ENCODE measurements around the gene CDH3.
"Not testable (repeated sequence)": the region's sequence is repeated elsewhere in the genome, so short reads cannot be mapped to it uniquely, and the experiment has no call there.

Gene CDH3

DNA sequence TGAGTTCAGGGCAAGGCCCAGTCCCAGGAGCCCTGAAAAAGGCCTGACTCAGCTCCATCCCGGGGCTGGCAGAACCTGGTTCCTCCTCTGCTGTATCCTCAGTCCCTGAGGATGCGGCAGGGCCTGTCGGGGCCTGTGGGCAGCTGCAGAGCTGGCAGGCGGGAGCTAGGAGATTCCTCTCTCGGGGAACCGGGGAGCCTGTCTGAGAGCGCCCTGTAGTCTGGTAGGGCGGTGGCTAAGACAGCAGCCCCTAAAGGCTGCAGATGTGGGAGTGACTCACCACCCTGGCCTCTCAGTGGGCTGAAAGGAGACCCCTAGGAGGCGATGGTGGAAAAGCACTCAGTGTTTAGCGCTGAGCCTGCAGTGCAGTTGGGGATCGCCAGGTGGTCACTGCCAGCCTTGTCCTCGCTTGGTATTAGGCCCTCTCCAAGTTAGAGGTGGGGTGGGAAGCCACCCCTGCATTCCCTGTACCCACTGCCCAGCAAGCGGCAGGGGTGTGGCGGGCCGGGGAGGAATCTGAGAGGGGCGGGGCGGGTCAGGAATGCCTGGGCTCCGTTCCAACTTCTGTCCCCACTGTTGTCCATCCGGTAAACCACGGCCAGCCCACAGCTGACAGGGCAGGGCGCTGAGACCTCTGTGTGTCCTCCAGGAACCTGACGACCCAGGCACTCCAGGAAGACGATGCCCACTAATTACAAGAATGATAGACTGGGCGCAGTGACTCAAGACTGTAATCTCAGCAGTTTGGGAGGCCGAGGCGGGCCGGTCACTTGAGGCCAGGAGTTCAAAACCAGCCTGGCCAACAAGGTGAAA lies 62.4 kb downstream of the CDH3 start:
- no peak for FAIRE-seq

DNA sequence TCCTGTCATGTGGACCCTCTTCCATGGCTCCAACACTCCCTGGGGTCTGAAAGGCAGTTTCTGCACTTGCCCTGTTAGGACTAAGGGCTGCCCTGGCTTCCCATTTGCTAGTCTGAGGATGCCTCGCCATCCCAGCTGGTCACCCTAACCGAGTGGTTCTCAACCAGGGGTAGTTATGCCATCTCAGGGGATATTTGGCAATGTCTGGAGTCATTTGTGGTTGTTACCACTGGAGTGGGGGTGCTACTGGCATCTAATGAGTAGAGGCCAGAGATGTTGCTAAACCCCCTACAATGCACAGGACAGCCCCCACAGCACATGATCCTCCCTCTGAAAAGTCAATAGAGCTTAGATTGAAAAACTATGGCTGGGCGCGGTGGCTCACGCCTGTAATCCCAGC lies 65.1 kb downstream of the CDH3 start:
- FAIRE-seq = no peak

DNA sequence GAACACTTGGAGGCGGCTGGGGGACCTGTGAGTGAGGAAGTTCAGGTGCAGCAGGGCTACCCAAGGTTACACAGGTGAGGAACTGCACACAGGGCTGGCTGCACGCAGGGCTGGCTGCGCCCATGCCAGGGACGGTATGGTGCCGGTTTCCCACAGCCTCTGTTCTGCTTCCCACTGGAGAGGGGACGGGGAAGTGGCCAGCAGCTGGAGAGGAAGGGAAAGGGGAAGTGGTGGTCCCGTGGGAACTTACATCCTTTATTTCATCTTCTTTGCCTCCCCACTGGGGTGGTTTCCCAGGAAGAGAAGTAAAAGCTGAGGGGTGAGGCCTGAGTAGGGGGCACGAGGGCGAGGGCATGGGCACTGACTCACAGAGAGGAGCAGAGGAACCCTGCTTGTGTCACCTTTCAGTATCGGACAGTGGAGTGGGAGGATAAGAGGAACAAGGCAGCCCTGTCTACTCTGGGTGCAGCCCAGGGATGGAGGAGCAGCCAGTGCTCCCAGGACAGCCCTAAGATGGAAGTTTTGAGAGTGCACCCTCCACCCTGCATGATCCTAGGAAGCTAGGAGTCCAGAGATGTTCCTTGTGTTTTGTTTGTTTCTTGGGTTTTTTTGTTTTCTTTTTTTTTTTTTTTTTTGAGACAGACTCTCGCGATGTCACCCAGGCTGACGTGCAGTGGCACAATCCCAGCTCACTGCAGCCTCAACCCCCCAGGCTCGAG lies 66.5 kb downstream of the CDH3 start:
- FAIRE-seq = no peak

DNA sequence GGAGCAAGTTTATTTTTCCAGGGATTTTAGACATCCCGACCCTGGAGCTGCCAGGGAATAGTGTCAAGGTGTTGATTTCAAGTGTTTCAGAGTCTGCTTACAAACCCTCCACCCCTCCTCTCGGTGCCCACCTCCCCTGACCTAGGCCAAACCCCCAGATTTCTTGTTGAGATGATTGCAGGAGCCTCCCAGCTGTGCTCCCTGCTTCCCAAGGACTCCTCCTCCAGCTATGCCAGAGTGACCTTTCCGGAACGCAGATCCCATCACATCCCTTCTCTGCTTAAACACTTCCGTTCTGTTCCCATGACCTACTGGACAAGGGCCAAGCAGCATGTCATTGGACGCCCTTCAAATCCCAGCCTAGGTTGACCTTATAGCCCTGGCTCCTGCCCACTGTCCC lies 68.3 kb downstream of the CDH3 start:
- no peak for FAIRE-seq

DNA sequence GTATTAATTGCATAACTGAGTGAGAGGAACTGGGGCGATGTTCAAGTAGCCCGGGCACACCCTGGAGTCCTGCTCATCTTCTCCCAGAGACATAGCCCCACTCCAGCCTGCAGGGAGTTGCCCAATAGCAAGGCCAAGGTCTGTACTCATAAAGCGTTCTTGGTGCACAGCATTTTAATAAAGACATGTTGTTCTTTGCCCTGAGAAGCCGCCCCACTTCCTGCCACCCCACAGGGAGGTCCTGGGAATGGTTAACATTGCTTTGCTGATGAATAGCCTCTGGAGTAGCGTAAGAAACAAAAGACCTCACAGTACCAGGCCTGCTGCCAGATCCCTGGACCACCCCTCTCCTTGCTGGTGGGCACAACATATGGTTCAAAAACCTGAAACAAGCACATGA lies 70.4 kb downstream of the CDH3 start:
- FAIRE-seq = no peak

DNA sequence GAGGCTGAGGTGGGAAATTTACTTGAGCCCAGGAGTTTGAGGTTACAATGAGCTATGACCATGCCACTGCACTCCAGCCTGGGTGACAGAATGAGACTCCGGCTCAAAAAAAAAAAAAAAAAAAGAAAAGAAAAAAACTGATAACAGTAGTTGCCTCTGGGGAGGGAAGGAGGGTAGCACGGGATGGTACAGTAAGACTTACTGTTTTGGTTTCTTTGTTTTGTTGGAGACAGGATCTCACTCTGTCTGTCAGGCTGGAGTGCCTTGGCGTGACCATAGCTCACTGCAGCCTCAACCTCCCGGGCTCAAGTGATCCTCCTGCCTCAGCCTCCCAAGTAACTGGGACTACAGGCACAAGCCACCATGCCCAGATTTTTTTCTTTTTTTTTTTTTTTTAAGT lies 71.4 kb downstream of the CDH3 start:
- not testable (repeated sequence) for FAIRE-seq

DNA sequence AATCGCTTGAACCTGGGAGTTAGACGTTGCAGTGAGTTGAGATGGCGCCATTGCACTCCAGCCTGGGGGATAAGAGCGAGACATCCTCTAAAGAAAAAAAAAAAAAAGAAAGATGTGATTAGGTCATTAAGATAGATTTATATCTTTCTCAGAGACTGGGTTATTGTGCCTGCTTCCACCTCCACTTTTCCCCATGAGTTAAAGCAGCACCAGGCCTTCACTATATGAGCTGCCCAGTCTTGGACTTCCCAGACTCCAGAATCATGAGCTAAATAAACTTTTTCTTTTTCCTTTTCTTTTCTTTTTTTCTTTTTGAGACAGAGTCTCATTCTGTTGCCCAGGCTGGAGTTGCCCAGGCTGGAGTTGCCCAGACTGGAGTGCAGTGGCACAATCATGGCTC lies 72.6 kb downstream of the CDH3 start:
- FAIRE-seq = no peak

DNA sequence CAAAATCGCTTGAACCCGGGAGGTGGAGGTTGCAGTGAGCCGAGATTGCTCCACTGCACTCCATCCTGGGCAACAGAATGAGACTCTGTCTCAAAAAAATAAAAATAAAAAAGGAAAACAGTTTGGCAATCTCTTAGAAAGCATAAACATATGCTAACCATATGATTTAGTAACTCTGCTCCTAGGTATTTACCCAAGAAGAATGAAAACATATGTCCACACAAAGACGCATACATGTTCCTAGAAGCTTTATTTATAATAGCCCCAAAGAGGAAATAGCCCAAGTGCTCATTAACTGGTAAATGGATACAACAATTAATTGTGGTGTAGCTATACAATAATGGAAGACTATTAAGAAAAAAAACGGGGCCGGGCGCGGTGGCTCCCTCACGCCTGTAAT lies 73.5 kb downstream of the CDH3 start:
- FAIRE-seq = no peak

DNA sequence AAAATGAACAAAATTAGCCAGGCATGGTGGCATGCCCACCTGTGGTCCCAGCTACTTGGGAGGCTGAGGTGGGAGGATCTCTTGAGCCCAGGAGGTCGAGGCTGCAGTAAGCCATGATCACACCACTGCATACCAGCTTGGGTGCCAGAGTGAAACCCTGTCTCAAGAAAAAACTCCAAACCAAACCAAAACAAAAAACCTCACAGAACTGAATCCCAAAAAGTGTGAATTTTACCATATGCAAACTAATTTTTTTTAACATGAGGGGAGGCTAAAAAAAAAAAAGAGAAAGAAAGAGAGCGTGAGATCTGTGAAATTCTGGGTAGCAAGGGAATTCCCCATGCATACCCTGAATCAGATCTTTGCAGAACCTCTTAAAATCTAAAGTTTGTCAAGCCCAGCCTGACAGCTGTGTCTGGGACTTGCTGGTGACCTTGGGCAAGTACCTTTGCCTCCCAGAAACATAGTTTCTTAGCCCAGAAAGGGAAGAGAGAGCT lies 74.9 kb downstream of the CDH3 start:
- no peak for FAIRE-seq

DNA sequence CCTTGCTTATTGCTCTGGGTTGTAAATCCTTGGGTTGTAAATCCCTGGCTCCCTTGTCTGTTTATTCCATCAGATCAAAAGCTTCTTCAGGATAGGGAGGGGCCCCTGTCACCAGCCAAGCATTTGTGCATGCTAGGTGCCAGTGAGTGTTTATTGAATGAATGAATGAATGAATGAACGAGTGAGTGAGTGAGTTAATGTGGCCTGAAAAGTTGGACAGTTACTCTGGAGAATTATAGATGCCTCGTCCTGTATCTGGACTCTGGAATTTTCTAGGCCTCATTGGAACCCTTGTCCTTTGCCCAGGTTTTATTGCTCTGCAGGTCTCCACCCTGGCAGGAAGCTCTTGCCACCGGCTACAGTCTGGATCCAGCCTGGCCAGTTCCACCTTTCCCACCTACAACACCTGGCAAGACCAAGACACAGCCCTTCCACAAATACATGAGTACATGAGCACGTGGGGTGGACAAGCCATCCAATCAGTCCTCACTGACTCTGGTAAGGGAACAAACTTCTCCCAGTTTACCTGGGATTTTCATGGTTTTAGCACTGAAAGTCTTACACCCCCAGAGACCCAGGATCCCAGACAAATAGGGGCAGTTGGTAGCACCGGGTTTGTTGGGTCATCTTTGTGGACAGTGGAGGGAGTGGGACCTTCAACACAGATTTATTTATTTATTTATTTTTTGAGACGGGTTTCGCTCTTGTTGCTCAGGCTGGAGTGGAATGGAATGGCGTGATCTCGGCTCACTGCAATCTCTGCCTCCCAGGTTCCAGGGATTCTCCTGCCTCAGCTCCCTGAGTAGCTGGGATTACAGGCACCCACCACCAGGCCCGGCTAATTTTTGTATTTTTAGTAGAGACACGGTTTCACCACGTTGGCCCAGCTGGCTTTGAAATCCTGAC lies 77.3 kb downstream of the CDH3 start:
- FAIRE-seq = no peak

DNA sequence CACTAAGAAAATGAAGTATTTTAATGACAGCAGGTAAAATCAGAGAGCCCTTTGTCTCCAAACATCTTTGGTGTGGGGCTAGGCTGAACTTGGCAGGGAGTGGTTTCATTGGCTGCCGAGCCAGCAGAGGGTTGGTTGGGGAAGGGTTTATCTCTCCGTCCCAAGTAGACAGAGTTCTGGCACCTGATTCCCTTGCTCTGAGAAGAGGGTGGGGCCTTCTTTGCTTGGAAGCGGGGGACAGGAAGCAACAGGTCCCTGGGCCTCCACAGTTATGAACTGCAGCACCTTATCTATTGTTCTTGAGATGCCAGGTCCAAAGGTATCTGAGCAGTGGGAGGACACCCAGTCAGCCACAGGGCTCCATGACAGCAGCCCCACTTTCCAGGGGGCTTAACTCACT lies 79.7 kb downstream of the CDH3 start:
- no peak for FAIRE-seq

DNA sequence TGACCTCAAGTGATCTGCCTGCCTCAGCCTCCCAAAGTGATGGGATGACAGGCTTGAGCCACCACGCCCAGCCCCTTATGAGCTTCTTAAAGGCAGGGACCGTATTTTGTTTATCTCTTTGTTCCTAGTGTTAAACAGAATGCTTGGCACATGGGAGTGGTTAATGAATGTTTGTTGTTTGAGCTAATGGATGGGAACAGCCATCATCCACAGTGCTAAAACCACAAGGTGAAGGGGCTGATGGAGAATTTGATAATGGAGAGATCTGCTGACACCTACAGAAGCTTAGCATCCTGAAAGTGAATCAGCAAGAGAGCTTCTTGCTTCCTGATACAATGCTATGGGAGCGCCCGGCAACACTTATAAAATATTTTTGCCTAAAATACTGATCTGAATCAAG lies 83.4 kb downstream of the CDH3 start:
- no peak for FAIRE-seq

DNA sequence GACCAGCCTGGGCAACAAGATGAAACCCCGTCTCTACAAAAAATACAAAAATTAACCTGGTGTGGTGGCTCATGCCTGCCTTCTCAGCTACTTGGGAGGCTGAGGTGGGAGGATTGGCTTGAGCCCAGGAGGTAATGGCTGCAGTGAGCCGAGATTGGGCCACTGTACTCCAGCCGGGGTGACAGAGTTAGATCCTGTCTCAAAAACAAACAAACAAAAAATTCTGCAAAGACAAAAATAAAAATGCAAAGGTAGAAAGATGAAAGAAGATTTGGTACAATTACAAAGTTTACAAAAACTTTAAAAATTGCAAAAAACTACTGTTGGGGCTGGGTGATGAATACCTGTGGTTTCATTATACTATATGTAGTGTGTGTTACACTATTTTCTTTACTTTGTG lies 86.5 kb downstream of the CDH3 start:
- no peak for FAIRE-seq

DNA sequence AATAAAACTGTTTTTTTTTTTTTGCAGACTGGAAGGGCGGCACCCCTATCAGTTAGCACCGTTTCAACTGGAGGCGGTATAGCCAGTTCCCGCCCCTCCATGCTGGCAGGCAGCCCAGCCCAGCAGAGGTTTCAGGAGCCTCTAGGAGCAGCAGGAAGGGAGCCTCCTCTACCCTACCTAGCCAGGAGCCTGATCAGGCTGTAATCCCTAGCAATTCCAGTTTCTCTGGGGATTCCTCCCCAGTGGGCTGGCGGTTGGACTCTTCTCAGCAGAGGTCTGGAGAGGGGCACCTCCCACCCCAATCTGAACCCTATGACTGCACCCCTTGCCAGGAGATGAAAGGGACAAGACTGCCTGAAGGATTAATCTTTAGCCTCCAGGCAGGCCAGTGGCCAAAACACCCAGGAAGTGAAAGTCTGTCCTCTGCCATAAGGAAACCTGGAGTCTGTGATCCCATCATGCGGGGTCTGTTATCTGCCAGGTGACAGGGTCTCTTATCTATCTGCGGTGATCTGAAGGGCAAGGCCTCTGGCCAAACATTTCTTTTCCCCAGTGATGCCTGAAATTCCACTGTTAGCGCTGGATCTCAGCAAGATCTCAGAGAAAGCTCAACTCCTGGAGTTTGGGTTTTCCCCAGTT lies 87.1 kb downstream of the CDH3 start:
- FAIRE-seq = no peak

DNA sequence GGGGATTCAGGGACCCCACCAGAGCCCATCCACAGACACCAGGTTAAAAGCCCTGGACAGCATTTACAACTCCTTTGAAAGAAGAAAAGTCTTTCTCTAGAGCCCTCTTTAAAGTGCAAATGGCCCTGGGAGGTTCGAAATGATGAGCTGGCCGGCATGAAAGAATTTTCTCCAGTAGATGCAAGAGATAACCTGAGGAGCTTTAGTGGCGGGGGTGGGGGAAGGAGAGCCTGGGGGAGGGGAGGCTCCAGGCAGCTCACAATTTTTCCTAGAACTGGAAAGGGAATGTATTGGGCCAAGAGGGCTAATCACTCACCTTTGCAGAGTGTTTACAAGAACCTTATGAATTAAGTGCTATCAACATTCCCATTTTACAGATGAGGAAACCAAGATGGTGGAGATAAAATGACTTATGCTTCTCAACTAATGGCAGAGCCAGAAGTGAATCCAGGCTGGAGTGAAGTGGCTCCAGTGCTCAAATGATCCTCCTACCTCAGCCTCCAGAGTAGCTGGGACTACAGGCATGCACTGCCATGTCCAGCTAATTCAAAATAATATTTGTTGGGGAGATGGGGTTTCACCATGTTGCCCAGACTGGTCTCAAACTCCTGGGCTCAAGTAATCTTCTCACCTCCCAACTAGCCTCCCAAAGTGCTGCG lies 87.8 kb downstream of the CDH3 start:
- no peak for FAIRE-seq

DNA sequence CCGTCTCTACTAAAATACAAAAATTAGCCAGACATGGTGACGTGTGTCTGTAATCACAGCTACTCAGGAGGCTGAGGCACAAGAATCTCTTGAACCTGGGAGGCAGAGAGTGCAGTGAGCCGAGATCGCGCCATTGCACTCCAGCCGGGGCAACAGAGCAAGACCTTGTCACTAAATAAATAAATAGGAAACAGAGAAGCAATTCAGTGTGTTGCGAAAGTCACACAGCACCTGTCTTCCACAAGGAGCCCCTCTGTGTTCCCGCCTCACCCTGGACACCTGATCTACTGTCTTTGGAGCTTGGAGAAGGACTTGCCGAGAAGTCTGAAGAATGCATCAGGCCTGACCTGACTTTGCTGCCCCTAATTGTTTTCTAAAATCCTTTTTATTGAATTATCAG lies 88.5 kb downstream of the CDH3 start:
- no peak for FAIRE-seq

DNA sequence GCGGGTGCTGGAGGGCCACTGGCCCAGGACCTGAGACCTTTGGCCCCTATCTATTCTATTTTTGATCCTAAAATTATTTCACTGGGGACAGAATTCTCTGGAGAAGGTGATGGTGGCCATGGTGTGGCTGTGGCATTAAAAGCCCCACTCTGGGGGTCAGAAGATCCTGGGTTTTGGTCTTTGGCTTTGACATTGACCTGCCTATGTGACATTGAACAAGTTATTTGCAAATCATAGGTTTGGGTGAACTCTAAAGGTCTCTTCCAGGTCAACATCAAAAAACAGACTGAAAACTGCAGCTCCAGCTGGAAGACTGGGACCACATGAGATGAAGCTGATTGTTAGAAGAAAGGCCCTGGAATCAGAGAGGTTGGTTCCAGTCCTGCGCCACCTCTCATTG lies 89.7 kb downstream of the CDH3 start:
- no peak for FAIRE-seq

DNA sequence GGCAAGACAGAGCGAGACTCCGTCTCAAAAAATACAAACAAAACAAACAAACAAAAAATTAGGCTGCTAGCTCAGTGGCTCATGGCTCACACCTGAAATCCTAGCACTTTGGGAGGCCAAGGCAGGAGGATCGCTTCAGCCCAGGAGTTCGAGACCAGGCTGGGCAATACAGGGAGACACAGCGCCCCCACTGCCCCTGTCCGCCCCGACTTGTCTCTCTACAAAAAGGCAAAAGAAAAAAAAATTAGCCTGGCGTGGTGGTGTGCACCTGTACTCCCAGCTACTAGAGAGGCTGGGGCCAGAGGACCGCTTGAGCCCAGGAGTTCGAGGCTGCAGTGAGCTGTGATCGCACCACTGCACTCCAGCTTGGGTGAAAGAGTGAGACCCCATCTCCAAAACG lies 91.5 kb downstream of the CDH3 start:
- no peak for FAIRE-seq

DNA sequence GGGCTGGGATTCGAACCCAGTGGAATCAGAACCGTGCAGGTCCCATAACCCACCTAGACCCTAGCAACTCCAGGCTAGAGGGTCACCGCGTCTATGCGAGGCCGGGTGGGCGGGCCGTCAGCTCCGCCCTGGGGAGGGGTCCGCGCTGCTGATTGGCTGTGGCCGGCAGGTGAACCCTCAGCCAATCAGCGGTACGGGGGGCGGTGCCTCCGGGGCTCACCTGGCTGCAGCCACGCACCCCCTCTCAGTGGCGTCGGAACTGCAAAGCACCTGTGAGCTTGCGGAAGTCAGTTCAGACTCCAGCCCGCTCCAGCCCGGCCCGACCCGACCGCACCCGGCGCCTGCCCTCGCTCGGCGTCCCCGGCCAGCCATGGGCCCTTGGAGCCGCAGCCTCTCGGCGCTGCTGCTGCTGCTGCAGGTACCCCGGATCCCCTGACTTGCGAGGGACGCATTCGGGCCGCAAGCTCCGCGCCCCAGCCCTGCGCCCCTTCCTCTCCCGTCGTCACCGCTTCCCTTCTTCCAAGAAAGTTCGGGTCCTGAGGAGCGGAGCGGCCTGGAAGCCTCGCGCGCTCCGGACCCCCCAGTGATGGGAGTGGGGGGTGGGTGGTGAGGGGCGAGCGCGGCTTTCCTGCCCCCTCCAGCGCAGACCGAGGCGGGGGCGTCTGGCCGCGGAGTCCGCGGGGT lies 92.1 kb downstream of the CDH3 start, which contains the start of gene CDH1:
Gene CDH1 (plus strand): TSS at position 247 of the 684 bp plus-strand sequence. CDS start 124 bp downstream, at position 371.
- no peak for FAIRE-seq

DNA sequence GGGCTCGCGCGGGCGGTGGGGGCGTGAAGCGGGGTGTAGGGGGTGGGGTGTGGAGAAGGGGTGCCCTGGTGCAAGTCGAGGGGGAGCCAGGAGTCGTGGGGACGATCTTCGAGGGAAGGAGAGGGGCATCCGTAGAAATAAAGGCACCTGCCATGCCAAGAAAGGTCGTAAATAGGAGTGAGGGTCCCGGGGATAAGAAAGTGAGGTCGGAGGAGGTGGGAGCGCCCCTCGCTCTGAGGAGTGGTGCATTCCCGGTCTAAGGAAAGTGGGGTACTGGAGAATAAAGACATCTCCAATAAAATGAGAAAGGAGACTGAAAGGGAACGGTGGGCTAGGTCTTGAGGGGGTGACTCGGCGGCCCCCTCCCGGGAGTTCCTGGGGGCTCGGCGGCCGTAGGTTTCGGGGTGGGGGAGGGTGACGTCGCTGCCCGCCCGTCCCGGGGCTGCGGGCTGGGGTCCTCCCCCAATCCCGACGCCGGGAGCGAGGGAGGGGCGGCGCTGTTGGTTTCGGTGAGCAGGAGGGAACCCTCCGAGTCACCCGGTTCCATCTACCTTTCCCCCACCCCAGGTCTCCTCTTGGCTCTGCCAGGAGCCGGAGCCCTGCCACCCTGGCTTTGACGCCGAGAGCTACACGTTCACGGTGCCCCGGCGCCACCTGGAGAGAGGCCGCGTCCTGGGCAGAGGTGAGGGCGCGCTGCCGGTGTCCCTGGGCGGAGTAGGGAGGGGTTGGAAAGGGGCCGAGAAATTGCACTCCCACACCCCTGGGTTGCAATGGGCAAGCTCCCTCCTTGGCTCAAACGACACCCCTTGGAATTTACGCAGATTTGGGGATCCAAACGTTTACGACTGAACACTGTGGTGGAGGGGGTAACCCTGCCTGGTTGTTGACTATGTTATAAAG lies 92.9 kb downstream of the CDH3 start:
- FAIRE-seq = no peak

Measured in islet of Langerhans (tissue), 1 donor.